Measurements from ENCODE around the gene SDK1.

Gene SDK1

DNA sequence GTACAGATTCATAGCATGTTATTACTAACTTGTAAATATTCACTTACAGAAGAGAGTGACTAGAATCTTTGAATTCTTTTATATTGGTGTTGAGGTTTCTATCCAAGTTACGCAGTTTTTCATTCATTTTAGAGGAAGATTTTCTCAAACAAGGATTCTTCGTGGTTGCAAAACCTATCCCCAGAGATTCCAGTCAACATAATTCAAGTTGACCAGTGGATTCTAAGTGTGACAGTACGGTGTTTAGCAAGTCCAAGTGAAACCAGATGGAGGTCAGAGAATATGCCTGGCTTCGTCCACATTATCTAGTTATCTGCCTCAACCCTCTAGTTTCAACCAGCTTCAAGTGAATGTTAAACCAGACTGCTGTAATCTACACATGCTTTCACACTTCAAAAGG is 131.9 kb downstream of the SDK1 start:
- H3K4me3 ChIP-seq (ENCODE audit: low read depth, low read length): no peak overlapping the region
- DNase-seq: no peak

DNA sequence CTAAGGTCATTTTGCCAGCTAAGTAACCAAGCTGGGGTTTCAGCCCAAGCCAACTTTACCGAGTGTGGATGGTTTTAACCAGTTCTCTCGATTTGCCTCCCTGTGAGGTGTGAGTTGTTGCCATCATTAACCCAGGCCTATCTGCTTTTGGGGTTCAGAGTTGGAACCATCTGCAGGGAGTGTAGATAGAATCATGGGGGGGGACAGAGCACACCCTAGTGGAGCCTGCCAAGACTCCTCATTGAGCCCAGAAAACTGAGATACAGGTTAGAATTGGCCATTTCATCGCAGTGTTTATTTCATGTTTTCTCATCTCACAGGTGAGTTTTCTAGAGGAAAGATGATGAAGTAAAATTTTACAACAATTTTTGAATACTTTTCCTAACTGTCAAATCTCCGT is 133.6 kb downstream of the SDK1 start:
- H3K27me3 ChIP-seq (ENCODE audit: insufficient read depth, low read depth, severe bottlenecking): no peaks in the 10 kb centered on the region
- H3K9me3 ChIP-seq (ENCODE audit: severe bottlenecking): no peaks in the 10 kb centered on the region
- peak; percentile 24; the same call in 1 of the 2 replicates for TF ChIP-seq CTCF (IDR thresholded peaks at IDR 0.05; ENCODE audit: low read depth, low read length)
- H3K36me3 ChIP-seq: no peaks in the 10 kb centered on the region
- H3K27ac ChIP-seq: no peak overlapping the region
- no peak for DNase-seq
- H3K4me3 ChIP-seq (ENCODE audit: low read depth, low read length): no peak overlapping the region

More for the DNA sequence above, 131.9 kb downstream of the SDK1 start:
- Histone ChIP-seq H3K27ac (no peak overlapping the region), H3K9me3 (ENCODE audit: severe bottlenecking) (no peaks in the 10 kb centered on the region), H3K27me3 (ENCODE audit: insufficient read depth, low read depth, severe bottlenecking) (no peaks in the 10 kb centered on the region), H3K36me3 (no peaks in the 10 kb centered on the region)
- no peak for TF ChIP-seq CTCF (IDR thresholded peaks at IDR 0.05; ENCODE audit: low read depth, low read length)

GRCh38 chr7:3436112-3436511 is 135.1 kb downstream of the SDK1 start:
- TF ChIP-seq CTCF (IDR thresholded peaks at IDR 0.05; ENCODE audit: low read depth, low read length): no peak
- no peak overlapping the region for H3K27ac ChIP-seq

DNA sequence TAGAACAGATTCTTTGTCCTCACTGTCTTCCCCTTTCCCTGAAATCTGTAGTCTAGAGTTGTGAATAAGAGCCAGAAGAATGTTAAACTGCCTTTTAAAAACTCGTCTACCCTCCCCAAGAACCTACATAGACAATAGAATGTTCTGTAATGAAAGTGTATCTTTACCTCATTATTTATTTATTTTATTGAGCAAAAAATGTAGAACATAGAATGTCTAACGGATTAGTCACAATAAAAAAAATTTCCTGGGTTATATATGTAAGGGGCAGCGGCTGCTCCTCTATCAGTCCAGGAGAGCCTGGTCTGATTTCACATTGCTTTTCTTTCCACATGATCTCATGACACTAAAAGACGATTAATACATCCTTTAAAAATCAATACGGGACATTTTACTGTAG is 135.7 kb downstream of the SDK1 start:
- Histone ChIP-seq H3K36me3 (no peaks in the 10 kb centered on the region), H3K27ac (no peak overlapping the region), H3K27me3 (ENCODE audit: insufficient read depth, low read depth, severe bottlenecking) (no peaks in the 10 kb centered on the region), H3K9me3 (ENCODE audit: severe bottlenecking) (no peaks in the 10 kb centered on the region), H3K4me3 (ENCODE audit: low read depth, low read length) (no peak overlapping the region)
- no peak for TF ChIP-seq CTCF (IDR thresholded peaks at IDR 0.05; ENCODE audit: low read depth, low read length)
- DNase-seq: no peak

More at GRCh38 chr7:3436112-3436511, 135.1 kb downstream of the SDK1 start:
- no peaks in the 10 kb centered on the region for H3K36me3 ChIP-seq
- H3K9me3 ChIP-seq (ENCODE audit: severe bottlenecking): no peaks in the 10 kb centered on the region
- H3K4me3 ChIP-seq (ENCODE audit: low read depth, low read length): no peak overlapping the region
- no peak for DNase-seq
- no peaks in the 10 kb centered on the region for H3K27me3 ChIP-seq (ENCODE audit: insufficient read depth, low read depth, severe bottlenecking)

DNA sequence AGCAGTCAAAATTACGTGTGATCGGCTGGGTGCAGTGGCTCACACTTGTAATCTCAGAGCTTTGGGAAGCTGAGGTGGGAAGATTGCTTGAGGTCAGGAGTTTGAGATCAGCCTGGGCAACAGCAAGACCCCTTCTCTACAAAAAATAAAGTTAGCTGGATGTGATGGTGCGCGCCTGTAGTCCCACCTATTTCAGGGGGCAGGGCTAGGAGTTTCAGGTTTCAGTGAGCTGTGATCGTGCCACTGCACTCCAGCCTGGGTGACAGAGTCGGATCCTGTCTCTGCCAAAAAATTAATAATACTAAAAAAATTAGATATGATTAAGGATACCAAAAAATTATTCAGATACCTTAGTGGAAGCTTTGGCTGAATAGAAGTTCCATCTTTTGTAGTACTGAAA is 136.4 kb downstream of the SDK1 start:
- Histone ChIP-seq H3K9me3 (ENCODE audit: severe bottlenecking) (no peaks in the 10 kb centered on the region), H3K4me3 (ENCODE audit: low read depth, low read length) (no peak overlapping the region), H3K27me3 (ENCODE audit: insufficient read depth, low read depth, severe bottlenecking) (no peaks in the 10 kb centered on the region), H3K36me3 (no peaks in the 10 kb centered on the region), H3K27ac (no peak overlapping the region)
- DNase-seq: no peak
- TF ChIP-seq CTCF (IDR thresholded peaks at IDR 0.05; ENCODE audit: low read depth, low read length): no peak

DNA sequence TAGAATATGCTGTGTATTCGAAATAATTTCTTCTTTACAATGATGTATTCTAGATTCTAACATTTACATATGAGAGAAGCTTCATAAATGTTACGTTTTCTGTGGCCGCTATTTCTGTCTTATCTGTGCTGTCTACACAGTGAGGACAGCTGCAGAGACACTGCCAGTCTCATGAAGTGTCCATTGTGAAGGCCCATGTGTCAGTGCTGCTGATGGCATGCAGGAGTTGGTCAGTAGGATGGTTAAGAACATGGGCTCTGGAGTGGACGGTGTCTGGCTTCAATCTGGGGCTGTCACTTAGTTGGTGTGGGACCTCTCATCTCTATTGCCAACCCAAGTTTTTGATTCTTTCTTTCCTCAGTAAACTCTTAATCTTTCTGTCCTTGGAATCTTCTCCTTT is 137.3 kb downstream of the SDK1 start:
- no peaks in the 10 kb centered on the region for H3K36me3 ChIP-seq
- no peak for TF ChIP-seq CTCF (IDR thresholded peaks at IDR 0.05; ENCODE audit: low read depth, low read length)
- H3K9me3 ChIP-seq (ENCODE audit: severe bottlenecking): no peaks in the 10 kb centered on the region
- no peak overlapping the region for H3K4me3 ChIP-seq (ENCODE audit: low read depth, low read length)
- H3K27ac ChIP-seq: no peak overlapping the region
- DNase-seq: no peak
- H3K27me3 ChIP-seq (ENCODE audit: insufficient read depth, low read depth, severe bottlenecking): no peaks in the 10 kb centered on the region
